ENCODE measurements around the gene NCOR2. TPM values are rescaled to one million over a fixed set of nuclear protein-coding genes. Genes with fewer than 3 reads are reported as not detected.

NCOR2 gene
- total RNA-seq, 4 donors from 2014 or later, result 111 to 264 (median 187) TPM

- Histone ChIP-seq H3K36me3 (no peaks in the 10 kb centered on the region), H3K4me3 (no peak overlapping the region), H3K27me3 (no peaks in the 10 kb centered on the region), H3K4me1 (peaks cover 86% of the 10 kb centered on the region), H3K27ac (no peak overlapping the region), H3K9me3 (no peaks in the 10 kb centered on the region)
- DNase-seq (ENCODE audit: low spot score in 2 of 2), result no peak
- WGBS, result 91% methylated on average over 1 of the region's 1 CpG
- TF ChIP-seq POLR2AphosphoS5 (IDR thresholded peaks at IDR 0.05) (no peak), EP300 (IDR thresholded peaks at IDR 0.05) (no peak), POLR2A (IDR thresholded peaks at IDR 0.05) (no peak), CTCF (IDR thresholded peaks at IDR 0.05) (no peak)
Observed at GRCh38 chr12:124541322-124541721, 26.1 kb downstream of the NCOR2 start.

- WGBS, result 79% methylated on average over 24 of the region's 37 CpGs
- TF ChIP-seq POLR2A (IDR thresholded peaks at IDR 0.05) (no peak), EP300 (IDR thresholded peaks at IDR 0.05) (no peak), CTCF (IDR thresholded peaks at IDR 0.05) (no peak), POLR2AphosphoS5 (IDR thresholded peaks at IDR 0.05) (no peak)
- Histone ChIP-seq H3K27me3 (no peaks in the 10 kb centered on the region), H3K4me1 (peaks cover 66% of the 10 kb centered on the region), H3K4me3 (no peak overlapping the region), H3K9me3 (no peaks in the 10 kb centered on the region), H3K36me3 (no peaks in the 10 kb centered on the region), H3K27ac (no peak overlapping the region)
- peak in 1 of 2 donors; percentile 62 for DNase-seq (ENCODE audit: low spot score in 2 of 2)
Observed at GRCh38 chr12:124539084-124540041, 28.0 kb downstream of the NCOR2 start.

- Histone ChIP-seq H3K9me3 (no peaks in the 10 kb centered on the region), H3K4me1 (peaks cover 57% of the 10 kb centered on the region)
- peak in 1 of 2 donors; percentile 64 for DNase-seq (ENCODE audit: low spot score in 2 of 2)
Observed at GRCh38 chr12:124538194-124539082, 29.0 kb downstream of the NCOR2 start.

GRCh38 chr12:124537525-124538193 is 29.8 kb downstream of the NCOR2 start:
- TF ChIP-seq POLR2A (IDR thresholded peaks at IDR 0.05), result no peak
- Histone ChIP-seq H3K4me1 (peaks cover 49% of the 10 kb centered on the region), H3K27ac (peak overlapping the region; percentile 40), H3K36me3 (no peaks in the 10 kb centered on the region), H3K27me3 (no peaks in the 10 kb centered on the region), H3K4me3 (no peak overlapping the region), H3K9me3 (no peaks in the 10 kb centered on the region)
- 15% methylated on average over 6 of the region's 12 CpGs for WGBS
- DNase-seq (ENCODE audit: low spot score in 2 of 2), result no peak

More at GRCh38 chr12:124538194-124539082, 29.0 kb downstream of the NCOR2 start:
- WGBS, result 60% methylated on average over 16 of the region's 22 CpGs
- no peaks in the 10 kb centered on the region for H3K36me3 ChIP-seq
- H3K4me3 ChIP-seq, result no peak overlapping the region
- TF ChIP-seq POLR2A (IDR thresholded peaks at IDR 0.05), result no peak
- no peaks in the 10 kb centered on the region for H3K27me3 ChIP-seq
- H3K27ac ChIP-seq, result peak overlapping the region; percentile 20

GRCh38 chr12:124536641-124537040 is 30.8 kb downstream of the NCOR2 start:
- WGBS, result 76% methylated on average over 9 of the region's 9 CpGs
- H3K4me3 ChIP-seq, result no peak overlapping the region
- TF ChIP-seq CTCF (IDR thresholded peaks at IDR 0.05) (no peak), POLR2A (IDR thresholded peaks at IDR 0.05) (no peak), POLR2AphosphoS5 (IDR thresholded peaks at IDR 0.05) (no peak), EP300 (IDR thresholded peaks at IDR 0.05) (no peak)
- peaks cover 43% of the 10 kb centered on the region for H3K4me1 ChIP-seq
- H3K27ac ChIP-seq, result no peak overlapping the region
- DNase-seq (ENCODE audit: low spot score in 2 of 2), result no peak
- H3K27me3 ChIP-seq, result no peaks in the 10 kb centered on the region
- no peaks in the 10 kb centered on the region for H3K9me3 ChIP-seq
- H3K36me3 ChIP-seq, result no peaks in the 10 kb centered on the region

All from suprapubic skin (tissue), 4 donors.